Activated naive CD8-positive, alpha-beta T cell treated with anti-CD3 and anti-CD28 coated beads, Interleukin-2, amount 50 U/mL, for 24 hours (primary cell): ENCODE measurements around the gene DISP3.

Experiments
- ATAC-seq: fragments of 150-1000 bp; cut with Tn5 transposase; one replicate; pipeline ENCODE4 v1.10.0; 2021
- DNase-seq: peaks from one replicate; pipeline ENCODE4 v3.0.0; 2021
- H3K27ac Mint-ChIP-seq: one replicate; pipeline ENCODE4 v1.8.0; 2021; ENCODE audit warnings: mild to moderate bottlenecking, mixed read lengths
- H3K27me3 Mint-ChIP-seq: one replicate; pipeline ENCODE4 v1.8.0; 2021; ENCODE audit warnings: mixed read lengths
- H3K36me3 Mint-ChIP-seq: one replicate; pipeline ENCODE4 v1.8.0; 2021; ENCODE audit warnings: low read depth, mixed read lengths
- H3K4me1 Mint-ChIP-seq: one replicate; pipeline ENCODE4 v1.8.0; 2021; ENCODE audit warnings: mixed read lengths
- H3K4me3 Mint-ChIP-seq: one replicate; pipeline ENCODE4 v1.8.0; 2021; ENCODE audit warnings: mild to moderate bottlenecking, moderate library complexity, mixed read lengths
- H3K9me3 Mint-ChIP-seq: one replicate; pipeline ENCODE4 v1.8.0; 2021; ENCODE audit warnings: mixed read lengths

DISP3 gene

DNA sequence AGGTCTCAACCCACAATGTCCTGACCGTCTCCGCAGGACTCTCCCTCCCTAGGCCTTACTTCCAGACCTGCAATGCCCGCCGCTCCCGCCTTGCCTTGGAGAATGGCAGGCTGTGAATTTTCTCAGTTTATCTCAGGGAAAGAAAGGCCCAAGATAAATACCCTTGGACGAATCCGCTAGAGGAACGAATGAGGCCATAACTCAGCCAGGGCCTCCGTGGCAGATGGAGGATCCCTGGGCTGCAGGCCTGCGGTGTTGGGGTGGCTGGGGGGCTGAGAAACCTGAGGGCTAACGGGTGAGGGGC, 29.9 kb upstream of the DISP3 start:
- Mint-ChIP-seq H3K27me3 (peaks cover 1% of the 10 kb centered on the region), H3K27ac (no peak overlapping the region), H3K9me3 (no peaks in the 10 kb centered on the region), H3K4me1 (no peaks in the 10 kb centered on the region), H3K4me3 (no peak overlapping the region), H3K36me3 (no peaks in the 10 kb centered on the region)
- no peak for ATAC-seq
- DNase-seq = no peak

DNA sequence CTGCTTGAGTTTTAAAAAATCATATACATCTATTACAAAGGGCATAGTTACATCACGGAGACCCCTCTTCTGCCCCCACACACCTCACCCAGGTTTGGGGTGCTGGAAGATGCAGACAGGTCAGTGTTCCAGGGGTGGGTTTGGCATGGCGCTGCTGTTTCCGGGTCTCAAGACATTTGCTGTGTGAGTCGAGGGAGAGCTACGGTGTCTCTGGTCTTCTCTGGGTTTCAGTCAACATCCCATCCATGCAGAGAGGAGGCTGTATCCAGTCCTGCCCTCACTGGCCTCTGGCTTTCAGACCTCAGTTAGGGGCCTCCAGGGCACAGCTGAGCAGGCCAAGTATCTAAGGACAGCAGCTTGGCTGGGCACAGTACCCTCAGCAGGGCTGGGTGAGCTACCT, 28.6 kb upstream of the DISP3 start:
- ATAC-seq = no peak
- Mint-ChIP-seq H3K27ac (no peak overlapping the region), H3K4me1 (no peaks in the 10 kb centered on the region), H3K36me3 (no peaks in the 10 kb centered on the region), H3K27me3 (peaks cover 1% of the 10 kb centered on the region), H3K9me3 (no peaks in the 10 kb centered on the region), H3K4me3 (no peak overlapping the region)
- no peak for DNase-seq

DNA sequence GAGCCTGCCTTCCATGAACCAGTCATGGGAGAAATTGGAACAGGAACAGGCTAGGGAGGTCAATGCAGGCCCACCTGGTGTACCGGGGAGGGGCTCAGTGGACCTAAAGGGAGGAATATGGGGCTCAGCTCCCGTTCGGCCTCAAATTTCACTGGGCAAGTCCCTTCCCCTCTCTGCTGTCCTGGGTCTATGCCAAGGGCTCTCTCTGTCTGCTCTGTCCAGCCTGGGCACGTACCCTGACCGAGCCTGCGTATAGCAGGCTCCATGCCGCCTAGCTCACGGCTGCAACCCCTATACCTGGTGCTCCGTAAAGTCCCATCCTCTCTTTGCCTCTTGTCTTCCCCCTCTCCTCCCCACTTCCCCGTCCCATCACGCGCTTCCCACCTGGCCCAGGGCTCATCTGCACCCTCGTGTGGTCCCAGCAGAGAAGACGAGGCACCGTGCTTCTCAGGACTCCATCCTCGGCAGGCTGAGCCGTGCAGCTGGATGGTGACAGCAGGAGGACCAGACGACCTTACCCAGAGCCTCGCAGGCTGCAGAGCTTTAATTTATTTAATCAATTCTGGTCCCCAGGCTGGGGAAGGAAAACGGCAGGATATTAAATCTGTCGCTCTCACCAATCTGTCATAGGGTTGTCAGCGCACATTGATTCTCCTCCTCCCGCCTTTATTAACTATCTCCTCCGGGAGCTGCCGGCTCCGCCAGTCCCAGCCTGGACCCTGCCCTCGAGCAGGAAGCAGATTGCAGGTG, 25.0 kb upstream of the DISP3 start:
- Mint-ChIP-seq H3K27ac (no peak overlapping the region), H3K27me3 (peaks cover 4% of the 10 kb centered on the region), H3K9me3 (no peaks in the 10 kb centered on the region), H3K4me3 (no peak overlapping the region), H3K4me1 (peaks cover 9% of the 10 kb centered on the region), H3K36me3 (no peaks in the 10 kb centered on the region)
- no peak for ATAC-seq
- no peak for DNase-seq

DNA sequence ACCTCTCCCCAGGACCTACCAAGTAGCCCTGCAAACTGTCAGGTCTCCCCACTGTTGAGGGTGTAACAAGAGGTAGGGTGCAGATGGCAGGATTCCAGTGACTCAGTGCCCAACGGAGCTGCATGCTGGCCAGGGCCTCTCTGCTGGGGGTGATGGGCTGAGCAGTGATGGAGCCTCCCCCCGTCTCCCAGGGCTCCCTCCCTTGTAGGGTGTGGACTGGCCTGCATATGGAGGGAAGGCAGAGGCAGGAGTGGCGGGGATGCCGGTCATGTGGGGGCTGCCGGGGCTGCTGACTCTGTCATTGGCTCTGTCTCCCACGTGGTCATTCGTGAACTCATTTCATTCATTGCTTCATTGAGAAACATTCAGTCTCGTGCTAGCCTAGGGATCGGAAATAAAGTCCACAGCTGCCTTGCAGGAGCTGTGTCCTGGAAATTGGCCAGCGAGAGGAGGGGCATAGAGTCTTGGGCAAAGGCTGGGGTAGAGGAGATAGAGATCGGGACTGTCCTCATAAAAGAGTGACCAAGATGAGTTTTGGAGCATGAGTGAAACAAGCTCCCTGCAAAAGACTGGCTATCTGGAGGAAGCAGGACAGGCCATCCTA, 22.9 kb upstream of the DISP3 start:
- H3K4me1 Mint-ChIP-seq = peaks cover 9% of the 10 kb centered on the region
- no peaks in the 10 kb centered on the region for H3K36me3 Mint-ChIP-seq
- H3K4me3 Mint-ChIP-seq = no peak overlapping the region
- no peak for ATAC-seq
- no peak overlapping the region for H3K27ac Mint-ChIP-seq
- DNase-seq = no peak
- H3K27me3 Mint-ChIP-seq = peaks cover 4% of the 10 kb centered on the region
- H3K9me3 Mint-ChIP-seq = no peaks in the 10 kb centered on the region

DNA sequence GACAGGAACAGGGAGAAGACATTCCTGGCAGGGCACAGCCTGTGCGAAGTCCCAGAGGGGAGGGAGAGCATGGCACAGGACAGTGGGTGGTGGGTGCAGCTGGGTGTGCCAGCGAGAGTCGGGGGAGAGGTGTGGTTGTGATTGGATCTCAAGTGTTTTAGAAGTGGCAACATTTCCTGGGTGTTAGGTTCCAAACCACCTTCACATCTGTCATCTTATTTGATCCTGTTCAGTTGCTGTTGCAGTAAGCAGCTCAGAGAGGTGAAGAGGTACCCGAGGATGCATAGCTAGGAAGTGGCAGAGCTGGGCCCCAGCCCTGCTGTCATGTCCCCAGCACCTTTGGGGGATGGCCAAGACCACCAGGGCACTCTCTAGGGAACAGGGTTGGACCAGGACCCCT, 22.0 kb upstream of the DISP3 start:
- ATAC-seq = no peak
- peaks cover 9% of the 10 kb centered on the region for H3K4me1 Mint-ChIP-seq
- H3K9me3 Mint-ChIP-seq = no peaks in the 10 kb centered on the region

DNA sequence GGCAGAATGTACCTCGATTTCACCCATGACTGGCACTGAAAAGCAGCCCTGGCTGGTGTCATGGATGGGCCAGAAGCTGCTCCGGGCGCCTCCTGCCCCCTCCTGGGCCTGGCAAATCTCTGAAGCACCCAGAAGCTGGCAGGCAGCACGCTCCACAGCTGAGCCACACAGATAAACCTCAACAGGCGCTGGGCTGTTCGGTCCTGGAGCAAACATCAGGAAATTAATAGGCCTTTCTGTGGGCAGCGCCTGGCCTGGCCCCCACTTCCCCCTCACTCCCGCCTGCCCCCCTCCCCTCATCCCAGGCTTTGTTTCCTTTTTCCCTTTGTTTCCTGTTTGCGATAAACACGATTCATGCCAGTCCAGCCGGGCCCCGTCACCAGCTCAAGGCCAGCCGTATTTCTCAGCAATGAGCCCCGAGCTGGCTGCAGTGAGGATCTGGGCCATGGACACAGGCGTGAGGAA, 20.1 kb upstream of the DISP3 start:
- Mint-ChIP-seq H3K27me3 (peaks cover 3% of the 10 kb centered on the region), H3K4me1 (peaks cover 9% of the 10 kb centered on the region), H3K4me3 (no peak overlapping the region), H3K36me3 (no peaks in the 10 kb centered on the region), H3K9me3 (no peaks in the 10 kb centered on the region), H3K27ac (no peak overlapping the region)
- no peak for ATAC-seq
- DNase-seq = no peak

More for the DNA sequence above, 22.0 kb upstream of the DISP3 start:
- Mint-ChIP-seq H3K4me3 (no peak overlapping the region), H3K36me3 (no peaks in the 10 kb centered on the region), H3K27me3 (peaks cover 3% of the 10 kb centered on the region), H3K27ac (no peak overlapping the region)
- no peak for DNase-seq

DNA sequence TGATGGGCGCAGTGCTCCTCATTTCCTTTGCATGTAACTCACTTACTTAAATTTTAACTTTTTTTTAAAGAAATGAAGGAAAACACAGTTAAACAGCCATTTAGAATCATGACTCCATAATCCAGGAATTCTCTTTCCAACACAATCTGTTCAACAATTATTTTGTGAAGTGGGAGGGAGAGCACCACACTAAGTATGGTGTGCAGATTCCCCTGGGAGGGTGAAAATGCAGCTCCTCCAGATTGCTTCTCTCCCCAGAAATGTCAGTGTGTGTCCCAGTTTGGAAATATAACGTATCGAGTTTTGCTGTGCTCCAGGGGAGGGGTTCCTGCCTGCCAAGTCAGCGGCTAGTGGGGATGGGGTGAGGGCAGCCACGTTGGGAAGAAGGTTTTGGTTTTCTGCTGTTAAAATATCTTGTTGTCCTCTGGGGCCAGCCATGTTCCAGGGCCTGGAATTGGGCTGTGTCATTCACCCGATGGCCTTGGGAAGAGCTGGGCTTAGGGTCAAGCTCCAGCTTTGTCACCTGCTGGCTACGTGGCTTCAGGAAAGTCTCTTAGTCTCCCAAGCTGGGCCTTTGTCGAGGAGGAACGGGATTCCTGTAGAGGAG, 17.3 kb upstream of the DISP3 start:
- Mint-ChIP-seq H3K4me1 (peaks cover 8% of the 10 kb centered on the region), H3K27ac (no peak overlapping the region), H3K4me3 (no peak overlapping the region), H3K36me3 (no peaks in the 10 kb centered on the region), H3K9me3 (no peaks in the 10 kb centered on the region), H3K27me3 (peaks cover 2% of the 10 kb centered on the region)
- ATAC-seq (no peak), DNase-seq (no peak)

DNA sequence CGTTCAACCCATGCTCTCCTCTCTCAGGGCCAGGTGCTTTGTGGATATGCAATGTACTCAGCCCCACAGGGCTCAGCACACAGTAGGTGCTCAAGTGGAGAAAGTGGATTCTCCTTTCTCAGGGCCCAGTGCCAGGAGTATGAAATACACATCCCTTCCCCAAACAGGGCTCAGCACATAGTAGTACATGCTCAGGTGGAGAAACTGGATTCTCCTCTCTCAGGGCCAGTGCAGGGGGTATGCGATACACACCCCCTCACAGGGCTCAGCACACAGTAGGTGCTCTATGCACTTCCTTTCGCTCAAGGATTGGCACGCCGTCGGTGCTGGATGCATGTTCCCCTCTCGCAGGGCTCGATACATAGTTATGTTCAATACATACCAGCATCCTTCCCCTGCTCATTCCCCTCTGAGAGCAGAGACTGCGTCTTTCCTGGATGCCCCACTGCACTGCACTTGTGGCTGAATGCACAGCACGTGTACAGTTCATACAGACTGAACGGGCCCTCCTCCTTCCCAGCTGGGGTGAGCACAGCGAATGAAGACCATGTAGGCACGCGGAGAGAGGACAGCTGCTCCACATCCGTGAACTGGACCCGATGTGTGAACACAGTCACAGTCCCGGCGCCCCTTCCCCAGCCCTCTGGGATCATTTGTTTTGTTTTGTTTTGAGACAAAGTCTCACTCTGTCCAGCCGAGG, 16.6 kb upstream of the DISP3 start:
- DNase-seq = no peak
- Mint-ChIP-seq H3K4me1 (peaks cover 3% of the 10 kb centered on the region), H3K27ac (no peak overlapping the region), H3K4me3 (no peak overlapping the region), H3K9me3 (no peaks in the 10 kb centered on the region), H3K27me3 (no peaks in the 10 kb centered on the region), H3K36me3 (no peaks in the 10 kb centered on the region)
- ATAC-seq = no peak

DNA sequence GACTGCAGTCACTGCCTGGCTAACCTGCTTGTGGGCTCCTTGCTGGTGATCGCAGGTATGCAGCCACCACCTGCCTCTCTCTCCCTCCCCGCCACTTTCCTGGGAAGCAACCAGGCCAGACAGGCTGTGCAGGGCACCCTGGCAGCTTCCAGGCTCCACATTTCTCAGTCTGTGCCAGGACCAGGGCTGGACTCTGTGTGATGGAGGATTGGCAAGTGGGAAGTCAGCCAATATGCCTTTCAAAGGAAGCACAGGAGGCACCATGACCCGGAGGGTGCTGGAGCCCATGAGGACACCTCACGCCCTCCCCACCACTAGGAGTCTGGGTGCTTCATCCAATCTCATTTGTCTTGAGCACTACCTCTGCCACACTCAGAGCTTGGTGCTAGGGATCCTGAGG, 15.8 kb upstream of the DISP3 start:
- no peaks in the 10 kb centered on the region for H3K9me3 Mint-ChIP-seq
- no peak for ATAC-seq
- no peaks in the 10 kb centered on the region for H3K4me1 Mint-ChIP-seq
- H3K27me3 Mint-ChIP-seq = no peaks in the 10 kb centered on the region
- no peaks in the 10 kb centered on the region for H3K36me3 Mint-ChIP-seq
- H3K27ac Mint-ChIP-seq = no peak overlapping the region
- DNase-seq = no peak
- no peak overlapping the region for H3K4me3 Mint-ChIP-seq

DNA sequence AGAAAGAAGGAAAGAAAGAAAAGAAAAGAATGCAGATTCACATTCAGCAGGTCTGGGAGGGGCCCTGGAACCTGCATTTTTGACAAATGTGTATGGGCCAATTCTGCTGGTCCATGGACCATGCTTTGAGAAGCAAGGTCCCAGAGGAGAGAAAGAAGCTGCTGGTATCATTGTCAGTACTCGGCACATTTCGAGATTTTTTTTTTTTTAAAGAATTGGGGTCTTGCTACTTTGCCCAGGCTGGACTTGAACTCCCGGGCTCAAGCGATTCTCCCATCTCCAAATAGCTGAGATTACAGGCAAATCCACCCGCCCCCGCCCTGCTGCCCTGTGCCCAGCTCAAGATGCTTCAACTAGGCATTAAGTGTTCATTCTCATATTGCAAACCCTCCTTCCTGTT, 13.6 kb upstream of the DISP3 start:
- H3K4me3 Mint-ChIP-seq = no peak overlapping the region
- no peaks in the 10 kb centered on the region for H3K4me1 Mint-ChIP-seq
- ATAC-seq = no peak
- DNase-seq = no peak
- no peaks in the 10 kb centered on the region for H3K36me3 Mint-ChIP-seq
- peaks cover 3% of the 10 kb centered on the region for H3K27me3 Mint-ChIP-seq
- no peak overlapping the region for H3K27ac Mint-ChIP-seq
- no peaks in the 10 kb centered on the region for H3K9me3 Mint-ChIP-seq

DNA sequence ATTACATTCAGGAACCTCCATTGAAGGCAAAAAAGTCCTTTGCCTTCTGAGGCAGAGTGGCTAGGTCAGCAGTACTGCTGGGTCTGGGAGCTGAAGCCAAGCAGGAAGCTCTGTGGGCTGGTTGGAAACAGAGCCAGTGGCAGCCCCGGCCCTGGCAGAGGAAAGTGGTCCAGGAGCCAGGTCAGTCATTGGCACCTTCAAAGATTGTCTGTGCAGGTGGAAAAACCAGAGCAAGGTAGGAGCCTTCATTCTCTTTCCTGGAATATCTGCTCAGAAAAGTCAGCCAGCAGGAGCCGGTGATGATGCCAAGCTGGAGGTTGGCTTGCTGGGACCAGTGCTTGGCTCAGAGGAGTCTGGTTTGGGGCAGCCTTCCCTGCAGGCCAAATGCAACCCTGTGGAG, 12.5 kb upstream of the DISP3 start:
- H3K4me1 Mint-ChIP-seq = no peaks in the 10 kb centered on the region
- H3K4me3 Mint-ChIP-seq = no peak overlapping the region
- H3K27me3 Mint-ChIP-seq = peaks cover 3% of the 10 kb centered on the region
- no peak for ATAC-seq
- no peak for DNase-seq
- no peaks in the 10 kb centered on the region for H3K36me3 Mint-ChIP-seq
- no peaks in the 10 kb centered on the region for H3K9me3 Mint-ChIP-seq
- no peak overlapping the region for H3K27ac Mint-ChIP-seq

DNA sequence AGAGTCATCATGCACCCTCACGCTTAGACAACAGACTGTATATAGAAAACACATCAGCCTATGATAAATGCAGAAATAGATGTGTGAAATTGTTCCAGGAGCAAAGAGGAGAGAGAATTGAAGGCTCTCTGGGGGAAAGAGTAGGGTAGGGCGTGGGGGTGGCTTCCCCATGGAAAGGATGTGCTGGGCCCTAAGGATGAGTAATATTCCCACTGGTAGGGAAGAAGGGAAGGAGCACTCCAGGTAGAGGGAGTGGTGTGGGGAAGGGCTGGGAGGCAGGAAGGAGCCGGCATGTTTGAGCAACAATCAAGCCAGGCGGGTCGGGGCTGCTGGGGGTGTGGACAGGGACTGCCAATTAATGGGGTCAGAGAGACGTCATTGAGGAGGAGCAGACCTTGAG, 10.1 kb upstream of the DISP3 start:
- ATAC-seq = no peak
- H3K9me3 Mint-ChIP-seq = no peaks in the 10 kb centered on the region
- no peak for DNase-seq

DNA sequence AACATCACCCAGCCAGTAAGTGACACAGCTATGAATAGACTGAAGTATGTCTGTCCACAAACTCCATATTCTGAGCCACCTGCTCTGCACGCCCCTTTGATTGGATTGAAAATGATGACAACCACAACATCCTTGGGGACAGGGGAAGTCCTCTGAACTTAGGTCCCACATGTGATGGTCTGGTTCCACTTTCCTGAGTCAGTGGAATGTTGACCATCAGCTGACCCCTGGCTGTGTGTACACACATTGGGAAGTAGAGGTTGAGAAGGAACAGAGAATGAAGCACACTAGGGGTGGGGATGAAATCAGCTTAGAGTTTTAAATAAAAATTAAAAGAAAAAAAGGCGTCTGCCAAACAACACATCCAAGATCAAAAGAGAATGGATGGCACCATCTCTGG, 8.0 kb upstream of the DISP3 start:
- Mint-ChIP-seq H3K4me3 (no peak overlapping the region), H3K9me3 (no peaks in the 10 kb centered on the region), H3K27me3 (peaks cover 8% of the 10 kb centered on the region), H3K27ac (no peak overlapping the region), H3K36me3 (no peaks in the 10 kb centered on the region), H3K4me1 (no peaks in the 10 kb centered on the region)
- DNase-seq (no peak), ATAC-seq (no peak)

More for the DNA sequence above, 10.1 kb upstream of the DISP3 start:
- H3K4me3 Mint-ChIP-seq = no peak overlapping the region
- H3K36me3 Mint-ChIP-seq = no peaks in the 10 kb centered on the region
- H3K27me3 Mint-ChIP-seq = peaks cover 3% of the 10 kb centered on the region
- no peaks in the 10 kb centered on the region for H3K4me1 Mint-ChIP-seq
- no peak overlapping the region for H3K27ac Mint-ChIP-seq

DNA sequence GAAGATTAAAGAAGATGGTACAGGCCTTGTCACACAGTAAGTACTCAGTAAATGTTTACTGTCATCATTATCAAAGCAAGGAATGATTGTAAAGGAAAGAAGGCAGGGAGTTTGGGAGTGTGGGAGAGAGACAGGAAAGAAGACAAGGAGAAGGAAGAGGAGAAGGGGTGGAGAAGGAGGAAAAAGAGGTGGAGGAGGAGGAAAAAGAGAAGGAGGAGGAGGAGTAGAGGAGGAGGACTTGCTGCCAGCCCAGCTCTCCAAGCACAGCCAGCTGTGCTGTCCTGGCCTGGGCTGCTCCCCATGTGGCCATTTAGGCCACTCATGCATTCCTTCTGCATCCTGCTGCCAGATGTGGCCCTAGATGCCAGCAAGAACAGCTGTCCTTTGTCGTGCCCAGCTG, 7.5 kb upstream of the DISP3 start:
- H3K27ac Mint-ChIP-seq = no peak overlapping the region
- no peaks in the 10 kb centered on the region for H3K9me3 Mint-ChIP-seq
- no peak for DNase-seq

DNA sequence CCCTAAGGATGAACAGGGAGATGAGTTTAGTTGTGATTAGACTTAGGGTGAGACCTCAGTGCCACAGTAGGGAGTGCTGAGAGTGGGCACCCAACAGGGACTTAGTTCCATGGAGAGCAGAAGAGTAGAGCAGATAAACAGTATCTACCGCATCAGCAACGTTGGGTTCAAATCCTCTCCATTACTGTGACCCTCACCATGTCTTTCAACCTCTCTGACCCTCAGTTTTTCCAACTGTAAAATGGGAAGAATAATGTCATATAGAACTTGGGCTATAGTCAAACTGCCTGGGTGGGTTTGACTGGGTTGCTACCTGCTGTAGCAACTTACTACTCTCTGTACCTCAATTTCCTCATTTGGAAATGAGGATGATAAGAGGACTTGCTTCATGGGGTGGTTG, 6.7 kb upstream of the DISP3 start:
- no peak for ATAC-seq
- Mint-ChIP-seq H3K36me3 (no peaks in the 10 kb centered on the region), H3K27me3 (peaks cover 15% of the 10 kb centered on the region), H3K27ac (no peak overlapping the region), H3K4me3 (no peak overlapping the region), H3K4me1 (no peaks in the 10 kb centered on the region), H3K9me3 (no peaks in the 10 kb centered on the region)
- DNase-seq = no peak

More for the DNA sequence above, 7.5 kb upstream of the DISP3 start:
- Mint-ChIP-seq H3K36me3 (no peaks in the 10 kb centered on the region), H3K4me3 (no peak overlapping the region), H3K27me3 (peaks cover 11% of the 10 kb centered on the region), H3K4me1 (no peaks in the 10 kb centered on the region)
- no peak for ATAC-seq
